Astrocyte of the cerebellum (primary cell): Measurements from ENCODE around the gene C19orf47.
"Not testable (repeated sequence)": the region's sequence is repeated elsewhere in the genome, so short reads cannot be mapped to it uniquely, and the experiment has no call there.

ENCODE experiments used
- DNase-seq: peaks from one replicate; pipeline ENCODE4 v3.0.0-alpha.2; 2011; ENCODE audit warnings: low read depth
- H3K4me3 ChIP-seq: 2 replicates; pipeline ENCODE4 v1.5.1; 2011; ENCODE audit warnings: mild to moderate bottlenecking, low read depth, low read length, moderate library complexity
- CTCF ChIP-seq: IDR thresholded peaks from 2 replicates; pipeline ENCODE4 v1.5.1; 2012; ENCODE audit warnings: low read length, low read depth, moderate library complexity, mild to moderate bottlenecking; ENCODE audit errors: missing control alignments
- in situ Hi-C: cut with HindIII; loops from 2 replicates; pipeline ENCODE4 v1.10.0; 2017; ENCODE audit warnings: low sequenced_read_pairs

Gene C19orf47

GRCh38 chr19:40337107-40337506 is 11.1 kb downstream of the C19orf47 start:
- in situ Hi-C loops: no loop called here
- no peak overlapping the region for H3K4me3 ChIP-seq
- no peak for DNase-seq
- TF ChIP-seq CTCF: no peak

- no peak overlapping the region for H3K4me3 ChIP-seq
- in situ Hi-C loops: no loop called here
- TF ChIP-seq CTCF: no peak
- no peak for DNase-seq
These were observed 11.6 kb downstream of the C19orf47 start for GRCh38 chr19:40336601-40336900.

GRCh38 chr19:40335855-40336600 is 12.2 kb downstream of the C19orf47 start:
- TF ChIP-seq CTCF: no peak
- DNase-seq: peak; percentile 49
- in situ Hi-C loops: no loop called here
- H3K4me3 ChIP-seq: no peak overlapping the region

GRCh38 chr19:40335101-40335500 is 13.1 kb downstream of the C19orf47 start:
- no peak overlapping the region for H3K4me3 ChIP-seq
- DNase-seq: no peak
- in situ Hi-C loops: no loop called here
- TF ChIP-seq CTCF: no peak

- in situ Hi-C loops, H3K4me3 ChIP-seq: not testable (repeated sequence)
These were observed 15.1 kb downstream of the C19orf47 start for GRCh38 chr19:40333083-40333482.

GRCh38 chr19:40332669-40333068 is 15.5 kb downstream of the C19orf47 start:
- TF ChIP-seq CTCF: no peak
- DNase-seq: no peak
- H3K4me3 ChIP-seq: no peak overlapping the region
- in situ Hi-C loops: no loop called here

More at GRCh38 chr19:40333083-40333482, 15.1 kb downstream of the C19orf47 start:
- DNase-seq: not testable (repeated sequence)

- H3K4me3 ChIP-seq: no peak overlapping the region
- TF ChIP-seq CTCF: no peak
- DNase-seq: no peak
- in situ Hi-C loops: no loop called here
These were observed 17.1 kb downstream of the C19orf47 start for GRCh38 chr19:40331052-40331451.
